Measurements from ENCODE around the gene CBX6.

The CBX6 gene

DNA sequence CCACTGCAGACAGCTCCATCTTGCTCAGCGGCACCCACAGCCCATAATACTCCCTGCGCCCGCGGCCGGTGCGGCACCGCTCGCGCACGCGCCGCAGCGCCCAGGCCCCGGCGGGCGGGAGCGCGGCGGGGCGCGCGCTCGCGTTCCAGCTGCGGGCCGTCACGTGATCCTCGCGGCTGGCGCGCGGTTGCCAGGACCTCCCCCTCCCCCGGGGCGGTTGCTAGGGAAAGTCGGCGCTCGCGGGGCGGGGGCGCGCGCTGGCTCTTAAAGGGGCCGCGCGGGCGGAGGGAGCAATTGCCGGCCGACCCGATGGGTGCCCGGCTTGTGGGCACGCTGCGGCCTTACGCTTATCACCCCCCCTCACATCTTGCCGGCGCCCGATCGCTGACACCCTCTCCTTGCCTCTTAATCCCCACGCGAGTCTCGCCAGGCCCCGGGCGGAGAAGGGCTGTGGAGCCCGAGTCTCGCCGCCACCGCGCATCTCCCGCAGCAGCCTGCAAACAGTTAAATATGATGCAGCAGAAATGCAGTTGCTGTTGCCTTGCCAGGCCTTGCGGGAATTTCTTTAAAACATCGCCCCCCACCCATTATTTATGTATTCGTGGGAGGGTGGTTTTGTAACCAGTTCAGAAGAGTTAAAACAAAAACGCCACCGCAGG is at the start of gene CBX6:
TSS of gene CBX6 (minus strand) at position 45 of the 659 bp plus-strand sequence. CDS start at position 19, 26 bp downstream.
- TF ChIP-seq, protein P1, sequence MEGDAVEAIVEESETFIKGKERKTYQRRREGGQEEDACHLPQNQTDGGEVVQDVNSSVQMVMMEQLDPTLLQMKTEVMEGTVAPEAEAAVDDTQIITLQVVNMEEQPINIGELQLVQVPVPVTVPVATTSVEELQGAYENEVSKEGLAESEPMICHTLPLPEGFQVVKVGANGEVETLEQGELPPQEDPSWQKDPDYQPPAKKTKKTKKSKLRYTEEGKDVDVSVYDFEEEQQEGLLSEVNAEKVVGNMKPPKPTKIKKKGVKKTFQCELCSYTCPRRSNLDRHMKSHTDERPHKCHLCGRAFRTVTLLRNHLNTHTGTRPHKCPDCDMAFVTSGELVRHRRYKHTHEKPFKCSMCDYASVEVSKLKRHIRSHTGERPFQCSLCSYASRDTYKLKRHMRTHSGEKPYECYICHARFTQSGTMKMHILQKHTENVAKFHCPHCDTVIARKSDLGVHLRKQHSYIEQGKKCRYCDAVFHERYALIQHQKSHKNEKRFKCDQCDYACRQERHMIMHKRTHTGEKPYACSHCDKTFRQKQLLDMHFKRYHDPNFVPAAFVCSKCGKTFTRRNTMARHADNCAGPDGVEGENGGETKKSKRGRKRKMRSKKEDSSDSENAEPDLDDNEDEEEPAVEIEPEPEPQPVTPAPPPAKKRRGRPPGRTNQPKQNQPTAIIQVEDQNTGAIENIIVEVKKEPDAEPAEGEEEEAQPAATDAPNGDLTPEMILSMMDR (IDR thresholded peaks at IDR 0.05; ENCODE audit: low read depth, low read length) = no peak
- H3K4me3 ChIP-seq (ENCODE audit: low read depth, low read length) = peak within 1 kb of the TSS; percentile 65
- peak; percentile 95 for DNase-seq (ENCODE audit: low read depth, low spot score)
- in situ Hi-C loops (cut with HindIII; ENCODE audit: low sequenced_read_pairs) = no loop called here

GRCh38 chr22:38921806-38922205 is 49.8 kb upstream of the CBX6 start:
- no peak for DNase-seq (ENCODE audit: low read depth, low spot score)
- TF ChIP-seq, protein P1 (IDR thresholded peaks at IDR 0.05; ENCODE audit: low read depth, low read length) = no peak
- in situ Hi-C loops (cut with HindIII; ENCODE audit: low sequenced_read_pairs) = no loop called here
- no peak overlapping the region for H3K4me3 ChIP-seq (ENCODE audit: low read depth, low read length)

- TF ChIP-seq, protein P1 (IDR thresholded peaks at IDR 0.05; ENCODE audit: low read depth, low read length) = no peak
- DNase-seq (ENCODE audit: low read depth, low spot score) = no peak
- no peak overlapping the region for H3K4me3 ChIP-seq (ENCODE audit: low read depth, low read length)
- in situ Hi-C loops (cut with HindIII; ENCODE audit: low sequenced_read_pairs) = no loop called here
Measured at GRCh38 chr22:38921120-38921519, 49.1 kb upstream of the CBX6 start.

DNA sequence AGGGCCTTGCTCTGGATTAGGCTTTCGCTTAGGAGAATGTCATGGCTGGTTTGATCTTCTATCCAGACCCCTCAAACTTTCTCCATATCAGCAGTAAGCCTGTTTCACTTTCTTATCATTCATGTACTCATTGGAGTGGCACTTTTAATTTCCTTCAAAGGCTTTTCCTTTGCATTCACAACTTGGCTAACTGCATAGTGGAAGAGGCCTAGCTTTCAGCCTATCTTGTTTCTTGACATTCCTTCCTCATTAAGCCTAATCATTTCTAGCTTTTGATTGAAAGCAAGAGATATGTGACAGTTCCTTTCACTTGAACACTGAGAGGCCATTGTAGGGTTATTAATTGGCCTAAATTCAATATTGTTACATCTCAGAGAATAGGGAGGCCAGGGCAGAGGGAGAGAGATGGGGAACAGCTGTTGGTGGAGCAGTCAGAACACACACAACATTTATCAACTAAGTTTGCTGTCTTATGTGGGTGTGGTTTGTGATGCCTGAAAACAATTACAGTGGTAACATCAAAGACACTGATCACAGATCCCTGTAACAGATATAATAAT is 47.7 kb upstream of the CBX6 start:
- H3K4me3 ChIP-seq (ENCODE audit: low read depth, low read length) = no peak overlapping the region
- no peak for DNase-seq (ENCODE audit: low read depth, low spot score)
- TF ChIP-seq, protein P1 (IDR thresholded peaks at IDR 0.05; ENCODE audit: low read depth, low read length) = no peak
- in situ Hi-C loops (cut with HindIII; ENCODE audit: low sequenced_read_pairs) = no loop called here

GRCh38 chr22:38911434-38911833 is 39.4 kb upstream of the CBX6 start:
- in situ Hi-C loops (cut with HindIII; ENCODE audit: low sequenced_read_pairs) = no loop called here
- DNase-seq (ENCODE audit: low read depth, low spot score) = no peak
- H3K4me3 ChIP-seq (ENCODE audit: low read depth, low read length) = no peak overlapping the region
- TF ChIP-seq, protein P1 (IDR thresholded peaks at IDR 0.05; ENCODE audit: low read depth, low read length) = no peak

DNA sequence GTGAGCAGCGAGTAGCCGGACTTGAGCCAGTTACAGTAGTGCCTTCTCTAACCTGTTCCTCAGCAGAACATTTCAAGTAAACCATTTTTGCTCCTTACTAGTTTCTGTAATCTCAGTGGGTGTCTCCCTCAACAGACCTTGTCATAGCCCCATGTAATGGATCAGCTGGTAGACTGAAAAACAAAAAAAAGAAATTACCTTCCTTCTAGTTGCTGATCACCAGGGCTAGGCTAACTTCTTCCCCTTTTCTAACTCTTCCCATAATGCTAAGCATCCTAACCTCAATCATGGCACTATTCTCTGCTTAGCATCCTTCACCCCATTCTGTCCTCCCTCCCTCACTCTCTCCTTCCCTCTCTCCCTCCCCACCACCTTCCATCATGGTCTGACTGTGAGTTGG is 35.8 kb upstream of the CBX6 start:
- DNase-seq (ENCODE audit: low read depth, low spot score) = no peak
- in situ Hi-C loops (cut with HindIII; ENCODE audit: low sequenced_read_pairs) = no loop called here
- TF ChIP-seq, protein P1 (IDR thresholded peaks at IDR 0.05; ENCODE audit: low read depth, low read length) = no peak
- no peak overlapping the region for H3K4me3 ChIP-seq (ENCODE audit: low read depth, low read length)

Data from astrocyte of the spinal cord (primary cell).